H1 (cell line): Measurements from ENCODE around the gene HMMR. TPM values are rescaled to one million over a fixed set of nuclear protein-coding genes. Genes with fewer than 3 reads are reported as not detected.

Experiments used
- ATF2 ChIP-seq: IDR thresholded peaks from 2 replicates; pipeline ENCODE4 v1.6.1; 2012; ENCODE audit warnings: low read length, inconsistent platforms
- ATF3 ChIP-seq: IDR thresholded peaks from 2 replicates; pipeline ENCODE4 v1.6.1; 2011; ENCODE audit warnings: low read depth, mild to moderate bottlenecking, low read length; ENCODE audit not compliant: insufficient read depth
- CHD2 ChIP-seq: IDR thresholded peaks from 2 replicates; pipeline ENCODE4 v1.6.1; 2012; ENCODE audit warnings: low read length, improper control_type of control experiment
- CHD7 ChIP-seq: fragments of 300-600 bp; sonication (generic); IDR thresholded peaks from 2 replicates; pipeline ENCODE4 v1.7.1; 2012; ENCODE audit warnings: low read length, moderate library complexity, mild to moderate bottlenecking, inconsistent platforms; ENCODE audit not compliant: insufficient replicate concordance
- NANOG ChIP-seq: IDR thresholded peaks from 2 replicates; pipeline ENCODE4 v1.6.1; 2011; ENCODE audit warnings: low read length, low read depth, mild to moderate bottlenecking, inconsistent platforms; ENCODE audit not compliant: insufficient read depth, poor library complexity, severe bottlenecking
- USF2 ChIP-seq: IDR thresholded peaks from 2 replicates; pipeline ENCODE4 v1.6.1; 2011; ENCODE audit warnings: low read length, improper control_type of control experiment
- polyA plus RNA-seq, 7 experiments: library from polyadenylated mRNA; depleted of rRNA in 3 of 7; stranded (reverse) in 5 of 7; unstranded in 2 of 7; fragments of >200 nt in 5 of 7; fragments of 200-250 nt in 2 of 7; gene quantifications; 1 replicate in 5 of 7; 2 replicates in 1 of 7; 4 replicates in 1 of 7; pipeline versions ENCODE4 v1.2.1 to v1.2.3, GENCODE V29; 2011 to 2013; ENCODE audit warnings: missing spikeins in 2 of 7, mixed read lengths in 2 of 7
- total RNA-seq: library from RNA; stranded (reverse); fragmentation: NEBNext Ultra II Directional; extraction: Animal tissue kit (Norgen Biotek cat#: 25700); gene quantifications from 2 replicates; pipeline ENCODE4 v1.2.1, GENCODE V29; 2021

Gene HMMR
- total and polyA plus RNA-seq, 2 of the 8 experiments (the other 6 are each of a cell fraction or from before 2014, with no cell fraction given), result 17.5 to 77.3 TPM

GRCh38 chr5:163505368-163506094 lies 45.1 kb downstream of the HMMR start, which contains the start of gene MAT2B (continued):
- no peak for TF ChIP-seq CHD7
- no peak for TF ChIP-seq ATF2
- TF ChIP-seq USF2, result no peak
- TF ChIP-seq CHD2, result no peak; the same call in 1 of the 2 replicates
- no peak for TF ChIP-seq NANOG
- TF ChIP-seq ATF3, result no peak
